Measurements from ENCODE around the gene ACRBP.

DNA sequence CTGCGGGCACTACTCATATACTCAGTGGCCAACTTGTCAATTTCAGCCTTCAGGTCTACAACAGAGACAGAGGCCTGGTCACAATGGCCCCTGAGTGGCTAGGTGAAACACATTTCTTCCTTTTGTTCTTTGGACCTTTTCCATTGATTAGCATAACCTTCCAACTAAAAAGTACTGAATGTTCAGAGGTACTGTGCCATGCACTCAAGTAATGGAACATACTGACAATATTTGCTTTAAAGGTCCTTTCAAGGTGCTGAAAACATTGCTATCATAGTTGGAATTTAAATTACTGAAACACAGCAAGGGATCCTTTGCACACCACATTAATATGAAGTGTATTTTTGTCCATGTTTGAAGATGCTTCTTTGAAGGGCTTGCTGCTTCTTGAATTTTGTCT is 6.1 kb upstream of the ACRBP start:
- TF ChIP-seq, protein P1, sequence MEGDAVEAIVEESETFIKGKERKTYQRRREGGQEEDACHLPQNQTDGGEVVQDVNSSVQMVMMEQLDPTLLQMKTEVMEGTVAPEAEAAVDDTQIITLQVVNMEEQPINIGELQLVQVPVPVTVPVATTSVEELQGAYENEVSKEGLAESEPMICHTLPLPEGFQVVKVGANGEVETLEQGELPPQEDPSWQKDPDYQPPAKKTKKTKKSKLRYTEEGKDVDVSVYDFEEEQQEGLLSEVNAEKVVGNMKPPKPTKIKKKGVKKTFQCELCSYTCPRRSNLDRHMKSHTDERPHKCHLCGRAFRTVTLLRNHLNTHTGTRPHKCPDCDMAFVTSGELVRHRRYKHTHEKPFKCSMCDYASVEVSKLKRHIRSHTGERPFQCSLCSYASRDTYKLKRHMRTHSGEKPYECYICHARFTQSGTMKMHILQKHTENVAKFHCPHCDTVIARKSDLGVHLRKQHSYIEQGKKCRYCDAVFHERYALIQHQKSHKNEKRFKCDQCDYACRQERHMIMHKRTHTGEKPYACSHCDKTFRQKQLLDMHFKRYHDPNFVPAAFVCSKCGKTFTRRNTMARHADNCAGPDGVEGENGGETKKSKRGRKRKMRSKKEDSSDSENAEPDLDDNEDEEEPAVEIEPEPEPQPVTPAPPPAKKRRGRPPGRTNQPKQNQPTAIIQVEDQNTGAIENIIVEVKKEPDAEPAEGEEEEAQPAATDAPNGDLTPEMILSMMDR (IDR thresholded peaks at IDR 0.05; ENCODE audit: low read depth, low read length, poor library complexity, severe bottlenecking) = no peak
- TF ChIP-seq EZH2phosphoT487 (IDR thresholded peaks at IDR 0.05; ENCODE audit: borderline replicate concordance, low read length) = no peak

Data from DOHH2 (cell line).